HCT116 (cell line): ENCODE measurements around the gene C5orf63. TPM values are rescaled to one million over a fixed set of nuclear protein-coding genes. Genes with fewer than 3 reads are reported as not detected.
A peak's percentile ranks its signal among the peaks of the same experiment; 100 is the strongest.

Source experiments
- ATAC-seq: fragments of 200-7000 bp; cut with Tn5 transposase; 2 replicates; pipeline ENCODE4 v1.9.1; 2020; ENCODE audit warnings: mild to moderate bottlenecking, moderate library complexity
- BruUV-seq: library from RNA; stranded (reverse); fragments of 400-500 nt; replicated peaks from 2 replicates; lab custom pipeline; 2021; lab: Mats Ljungman, UMichigan
- CTCF ChIA-PET: fragments of 300-600 bp; sonication (Branson Sonifier 250); formaldehyde crosslinking; loops from one replicate; lab custom pipeline; 2021; ENCODE audit warnings: antibody characterized with exemption; lab: Charles Lee
- POLR2A ChIA-PET: fragments of 300-600, 350-600 bp; sonication (Branson Sonifier 250); formaldehyde crosslinking; loops from one replicate; lab custom pipeline; 2021; ENCODE audit warnings: antibody characterized with exemption; lab: Charles Lee
- RAD21 ChIA-PET, 2 experiments: fragments of 300-600 bp; sonication (Branson Sonifier 250); formaldehyde crosslinking; loops; one replicate each; lab custom pipeline; 2023; ENCODE audit warnings: low total read pairs in 2 of 2; ENCODE audit not compliant: uncharacterized antibody in 2 of 2, unreplicated experiment in 2 of 2, low non-redundant PET in 1 of 2; lab: Charles Lee
- DNase-seq: peaks from one replicate; pipeline ENCODE4 v3.0.0-alpha.2; 2010; ENCODE audit warnings: low read depth, low spot score
- H2AFZ ChIP-seq: fragments of 200-600 bp; shearing (Covaris generic), sonication (generic); 2 replicates; pipeline ENCODE4 v1.6.1; 2017; ENCODE audit warnings: low read depth, mixed run types, mixed read lengths, antibody characterized with exemption, low read length; ENCODE audit not compliant: poor library complexity, severe bottlenecking
- H3K27ac ChIP-seq: 2 replicates; pipeline ENCODE4 v1.5.1; 2012; ENCODE audit warnings: low read depth, low read length
- H3K27me3 ChIP-seq: fragments of 200-600 bp; sonication (generic); 2 replicates; pipeline ENCODE4 v1.6.1; 2016; ENCODE audit warnings: mixed run types, low read length, mixed read lengths; ENCODE audit not compliant: insufficient read depth
- H3K36me3 ChIP-seq, 2 experiments: fragments of 200-500 bp in 1 of 2; fragments of 200-600 bp in 1 of 2; sonication (Bioruptor generic) in 1 of 2; sonication (generic) in 1 of 2; 2 replicates each; pipeline versions ENCODE4 v1.5.1 to v1.6.1; 2014 to 2016; ENCODE audit warnings: low read length in 2 of 2, inconsistent platforms in 1 of 2, mixed read lengths in 1 of 2, mixed run types in 1 of 2; ENCODE audit not compliant: insufficient read depth in 2 of 2, control insufficient read depth in 1 of 2
- H3K4me1 ChIP-seq, 2 experiments: fragments of 200-600 bp in 1 of 2; sonication (generic) in 1 of 2; 2 replicates each; pipeline versions ENCODE4 v1.5.1 to v1.6.1; 2012 to 2017; ENCODE audit warnings: low read length in 2 of 2, inconsistent platforms in 1 of 2, mild to moderate bottlenecking in 1 of 2, mixed read lengths in 1 of 2, mixed run types in 1 of 2, moderate library complexity in 1 of 2; ENCODE audit not compliant: insufficient read depth in 2 of 2, control insufficient read depth in 1 of 2
- H3K4me2 ChIP-seq: fragments of 200-600 bp; sonication (generic); 2 replicates; pipeline ENCODE4 v1.6.1; 2017; ENCODE audit warnings: mixed run types, low read length, mixed read lengths
- H3K4me3 ChIP-seq, 2 experiments: fragments of 200-600 bp in 1 of 2; sonication (generic) in 1 of 2; replicated peaks in 1 of 2; 2 replicates each; pipeline ENCODE4 v1.5.1; 2011 to 2016; ENCODE audit warnings: low read length in 2 of 2, control low read depth in 1 of 2, low read depth in 1 of 2, mild to moderate bottlenecking in 1 of 2, mixed read lengths in 1 of 2, mixed run types in 1 of 2
- H3K79me2 ChIP-seq: fragments of 200-600 bp; sonication (generic); 2 replicates; pipeline ENCODE4 v1.6.1; 2017; ENCODE audit warnings: mild to moderate bottlenecking, mixed run types, low read length, moderate library complexity, mixed read lengths; ENCODE audit not compliant: insufficient read depth
- H3K9ac ChIP-seq: fragments of 200-600 bp; sonication (generic); 2 replicates; pipeline ENCODE4 v1.6.1; 2016; ENCODE audit warnings: low read length, mixed read lengths
- H3K9me2 ChIP-seq: fragments of 200-600 bp; sonication (generic), shearing (Covaris generic); 2 replicates; pipeline ENCODE4 v1.6.1; 2017; ENCODE audit warnings: mixed run types, mild to moderate bottlenecking, moderate library complexity; ENCODE audit not compliant: insufficient read depth
- H3K9me3 ChIP-seq, 2 experiments: fragments of 200-500 bp in 1 of 2; fragments of 200-600 bp in 1 of 2; sonication (Bioruptor generic) in 1 of 2; sonication (generic) in 1 of 2; 2 replicates each; pipeline ENCODE4 v1.6.1; 2014 to 2017; ENCODE audit warnings: low read length in 2 of 2, mixed read lengths in 2 of 2, inconsistent platforms in 1 of 2, low read depth in 1 of 2, mild to moderate bottlenecking in 1 of 2, mixed run types in 1 of 2, moderate library complexity in 1 of 2; ENCODE audit not compliant: control insufficient read depth in 1 of 2, insufficient read depth in 1 of 2
- H4K20me1 ChIP-seq: fragments of 200-600 bp; sonication (generic), shearing (Covaris generic); 2 replicates; pipeline ENCODE4 v1.6.1; 2017; ENCODE audit warnings: mixed run types, mild to moderate bottlenecking, moderate library complexity; ENCODE audit not compliant: insufficient read depth
- EGR1 ChIP-seq: IDR thresholded peaks from 2 replicates; pipeline ENCODE4 v1.6.1; 2012; ENCODE audit warnings: low read depth
- EZH2phosphoT487 ChIP-seq: fragments of 200-600 bp; IDR thresholded peaks from 2 replicates; pipeline ENCODE4 v1.6.1; 2018; ENCODE audit warnings: antibody characterized with exemption, borderline replicate concordance
- POLR2A ChIP-seq: IDR thresholded peaks from 2 replicates; pipeline ENCODE4 v1.7.0; 2011; ENCODE audit warnings: borderline replicate concordance; ENCODE audit not compliant: insufficient read depth, insufficient read length; ENCODE audit errors: extremely low read depth
- SIN3A ChIP-seq: IDR thresholded peaks from 2 replicates; pipeline ENCODE4 v1.6.1; 2012; ENCODE audit warnings: low read depth
- YY1 ChIP-seq: IDR thresholded peaks from 2 replicates; pipeline ENCODE4 v1.6.1; 2011; ENCODE audit warnings: low read length, low read depth, moderate library complexity, mild to moderate bottlenecking; ENCODE audit not compliant: insufficient replicate concordance; ENCODE audit errors: extremely low read depth
- ZBTB33 ChIP-seq: IDR thresholded peaks from 2 replicates; pipeline ENCODE4 v1.6.1; 2011; ENCODE audit warnings: mild to moderate bottlenecking, low read length, moderate library complexity; ENCODE audit not compliant: insufficient replicate concordance; ENCODE audit errors: extremely low read depth
- ZFX ChIP-seq: fragments of 450-650 bp; IDR thresholded peaks from 2 replicates; pipeline ENCODE4 v1.6.1; 2017
- intact Hi-C: fragments of 100-400 bp; cut with micrococcal nuclease; formaldehyde crosslinking; loops from 2 replicates; pipeline ENCODE4 v1.10.0; 2022
- total RNA-seq: library from RNA; stranded (reverse); gene quantifications from one replicate; pipeline ENCODE4 v1.2.1, GENCODE V29; 2021; ENCODE audit not compliant: unreplicated experiment

The C5orf63 gene
- total RNA-seq, 1 experiment from 2014 or later, result 4.4 TPM

- TF ChIP-seq ZBTB33 (no peak), YY1 (no peak), SIN3A (peak; percentile 65)
These were observed at the start of gene C5orf63 (continued) for GRCh38 chr5:127072861-127073846.

- Histone ChIP-seq H3K4me2 (no peak overlapping the region), H2AFZ (no peak overlapping the region), H3K9ac (no peak overlapping the region), H4K20me1 (no peaks in the 10 kb centered on the region), H3K27ac (no peak overlapping the region), H3K4me3 (no peak overlapping the region), H3K9me2 (no peaks in the 10 kb centered on the region), H3K4me1 (no peaks in the 10 kb centered on the region), H3K9me3 (no peaks in the 10 kb centered on the region), H3K79me2 (no peaks in the 10 kb centered on the region), H3K27me3 (no peaks in the 10 kb centered on the region), H3K36me3 (no peaks in the 10 kb centered on the region)
- no TSS peak for BruUV-seq
- ChIA-PET RAD21 (no interaction called here), CTCF (no interaction called here), POLR2A (no interaction called here)
- DNase-seq, result no peak
- TF ChIP-seq EZH2phosphoT487 (no peak), EGR1 (no peak), ZFX (no peak), POLR2A (no peak)
- intact Hi-C loops, result no loop called here
- no peak for ATAC-seq
These were observed 39.1 kb upstream of the C5orf63 start for GRCh38 chr5:127112347-127112864.
